ENCODE data around the gene MYH9.

The MYH9 gene

DNA sequence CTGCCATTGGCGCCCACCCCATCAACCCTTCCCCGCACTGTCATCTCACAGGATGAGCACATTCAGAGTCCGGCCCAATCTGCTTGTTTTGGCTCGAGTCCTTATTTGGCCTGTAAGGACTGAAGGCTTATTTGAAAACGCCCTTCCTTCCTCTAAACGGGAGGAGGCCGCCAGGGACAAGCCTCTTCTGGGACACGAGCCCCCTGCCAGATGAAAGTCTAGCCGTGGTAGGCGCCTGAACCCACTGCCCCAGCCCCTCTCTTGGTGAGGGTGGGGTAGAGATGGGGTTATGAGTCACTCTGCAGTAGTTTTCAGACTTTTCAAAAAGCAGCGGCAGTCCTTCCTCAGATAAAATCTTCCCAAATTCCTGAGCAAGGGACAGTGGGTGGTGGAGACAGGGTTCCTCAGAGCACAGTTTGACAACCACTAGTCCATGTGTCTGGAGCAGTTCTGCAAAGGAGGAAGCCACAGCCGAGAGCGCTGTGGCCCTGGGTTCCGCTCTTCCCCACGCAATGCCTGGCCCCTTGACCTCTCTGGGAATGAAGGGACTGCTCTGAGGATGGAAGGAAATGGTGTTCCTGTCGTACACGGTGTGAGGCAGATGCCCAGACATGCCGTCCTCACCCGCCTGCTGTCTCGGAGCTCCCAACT, 57.0 kb downstream of the MYH9 start:
- no peak for DNase-seq (ENCODE audit: low spot score)

- DNase-seq (ENCODE audit: low spot score), result no peak
Observed at GRCh38 chr22:36330127-36330526, 57.6 kb downstream of the MYH9 start.

GRCh38 chr22:36329254-36330078, 58.3 kb downstream of the MYH9 start:
- peak; percentile 80 for DNase-seq (ENCODE audit: low spot score)

DNA sequence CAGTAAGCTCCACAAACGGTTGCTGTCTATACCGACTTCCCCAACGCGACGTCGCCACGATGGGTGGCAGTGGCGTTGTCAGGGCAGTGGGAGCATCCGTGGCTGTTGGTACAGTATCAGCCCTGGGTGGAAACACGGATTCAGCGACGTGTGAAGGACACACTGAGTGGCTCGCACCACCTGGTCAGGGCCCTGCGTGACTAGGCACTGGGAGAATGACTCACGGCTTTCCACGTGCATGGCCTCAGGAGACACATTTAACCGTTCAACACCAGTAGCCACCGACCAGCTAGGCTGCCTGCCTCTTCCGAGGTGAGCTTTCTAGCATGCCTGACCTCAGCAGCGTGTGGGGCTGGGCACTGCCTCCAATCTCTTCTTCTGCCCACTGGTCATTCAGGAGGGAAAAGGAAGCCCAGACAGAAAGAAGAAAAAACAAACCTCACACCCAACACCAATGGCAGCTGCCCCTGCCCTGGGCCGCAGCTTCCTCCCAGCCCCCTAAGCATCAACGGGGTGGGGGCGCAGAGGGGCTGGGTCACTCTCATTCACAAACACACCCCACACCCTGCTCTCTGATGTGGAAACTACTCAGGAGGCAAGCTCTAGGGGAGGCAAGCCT, 59.0 kb downstream of the MYH9 start:
- no peak for DNase-seq (ENCODE audit: low spot score)

- DNase-seq (ENCODE audit: low spot score), result no peak
Observed at GRCh38 chr22:36327922-36328551, 59.7 kb downstream of the MYH9 start.

GRCh38 chr22:36326178-36327161, 61.3 kb downstream of the MYH9 start:
- DNase-seq (ENCODE audit: low spot score), result no peak

DNA sequence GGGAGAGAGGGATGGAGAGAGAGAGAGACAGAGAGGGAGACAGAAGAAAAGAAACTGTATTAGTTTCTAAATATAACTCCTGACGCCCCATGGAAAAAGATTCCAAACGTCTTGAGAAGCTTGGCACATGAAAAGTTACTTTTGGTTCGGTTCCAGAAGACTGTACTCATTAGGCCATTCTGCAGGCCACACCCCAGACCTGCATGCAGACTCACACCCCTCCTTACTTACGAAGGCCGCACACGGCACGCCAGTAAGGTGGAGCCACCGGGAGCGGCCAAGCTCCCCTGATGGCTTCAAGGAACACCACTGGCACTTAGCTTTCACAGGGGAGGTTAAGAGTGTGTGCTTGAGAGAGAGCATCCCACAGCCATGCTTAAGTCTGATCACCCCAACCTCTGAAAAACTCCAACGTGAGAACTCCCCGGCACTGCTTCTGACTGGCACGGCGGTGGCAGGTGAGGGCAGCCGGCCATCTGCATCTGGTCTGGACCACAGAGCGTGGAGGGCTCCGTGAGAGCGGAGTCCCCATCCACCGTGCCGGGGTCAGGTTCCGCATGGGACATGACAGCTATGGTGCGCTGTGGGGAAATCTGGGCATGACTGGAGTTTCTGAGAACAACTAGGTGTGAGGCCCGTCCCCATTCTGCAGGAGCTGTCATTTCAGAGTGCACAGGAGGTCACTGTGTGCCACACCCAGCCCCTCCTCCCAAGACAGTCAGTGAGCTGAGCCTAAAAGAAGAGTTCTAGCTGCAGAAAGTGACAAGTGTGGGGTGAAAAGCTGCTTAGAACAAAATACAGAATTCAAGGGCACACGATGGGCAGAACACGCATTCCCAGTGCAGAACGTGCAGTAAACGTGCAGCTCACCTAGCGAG, 62.4 kb downstream of the MYH9 start:
- no peak for DNase-seq (ENCODE audit: low spot score)

GRCh38 chr22:36324414-36324813, 63.4 kb downstream of the MYH9 start:
- DNase-seq (ENCODE audit: low spot score), result no peak

GRCh38 chr22:36323855-36324331, 63.9 kb downstream of the MYH9 start:
- no peak for DNase-seq (ENCODE audit: low spot score)

DNA sequence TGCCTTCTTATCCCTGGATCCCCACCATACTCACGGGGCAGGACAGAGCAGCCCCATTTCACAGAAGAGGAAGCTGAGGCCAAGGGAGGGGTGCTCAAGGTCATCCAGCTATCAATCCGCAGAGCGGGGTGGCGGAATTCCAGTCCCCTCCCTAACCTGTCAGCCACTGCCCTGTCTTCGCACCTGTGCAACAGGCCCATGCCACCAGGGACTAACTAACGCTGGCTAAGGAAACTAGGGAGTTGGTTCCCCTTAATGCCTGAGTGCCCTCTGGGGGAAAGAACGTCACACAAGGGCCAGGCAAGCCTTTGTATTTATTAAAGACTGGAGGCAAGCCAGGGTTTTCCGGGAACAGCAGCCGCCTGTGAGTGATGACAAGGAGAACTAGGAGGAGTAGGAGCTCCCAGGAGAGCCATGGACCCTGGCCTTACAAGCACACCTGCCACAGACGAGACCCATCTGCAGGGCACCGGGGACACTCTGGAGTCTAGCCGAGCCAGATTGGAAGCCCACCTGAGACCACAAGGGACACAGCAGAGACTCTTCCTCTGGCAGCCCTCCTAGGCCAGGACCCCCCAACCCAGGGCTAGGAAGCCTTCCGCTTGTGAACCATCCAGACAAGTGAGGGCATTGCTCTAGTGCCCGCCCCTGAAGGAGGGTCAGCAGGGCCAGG, 64.4 kb downstream of the MYH9 start:
- DNase-seq (ENCODE audit: low spot score), result no peak

- no peak for DNase-seq (ENCODE audit: low spot score)
Observed at GRCh38 chr22:36322602-36322915, 65.2 kb downstream of the MYH9 start.

DNA sequence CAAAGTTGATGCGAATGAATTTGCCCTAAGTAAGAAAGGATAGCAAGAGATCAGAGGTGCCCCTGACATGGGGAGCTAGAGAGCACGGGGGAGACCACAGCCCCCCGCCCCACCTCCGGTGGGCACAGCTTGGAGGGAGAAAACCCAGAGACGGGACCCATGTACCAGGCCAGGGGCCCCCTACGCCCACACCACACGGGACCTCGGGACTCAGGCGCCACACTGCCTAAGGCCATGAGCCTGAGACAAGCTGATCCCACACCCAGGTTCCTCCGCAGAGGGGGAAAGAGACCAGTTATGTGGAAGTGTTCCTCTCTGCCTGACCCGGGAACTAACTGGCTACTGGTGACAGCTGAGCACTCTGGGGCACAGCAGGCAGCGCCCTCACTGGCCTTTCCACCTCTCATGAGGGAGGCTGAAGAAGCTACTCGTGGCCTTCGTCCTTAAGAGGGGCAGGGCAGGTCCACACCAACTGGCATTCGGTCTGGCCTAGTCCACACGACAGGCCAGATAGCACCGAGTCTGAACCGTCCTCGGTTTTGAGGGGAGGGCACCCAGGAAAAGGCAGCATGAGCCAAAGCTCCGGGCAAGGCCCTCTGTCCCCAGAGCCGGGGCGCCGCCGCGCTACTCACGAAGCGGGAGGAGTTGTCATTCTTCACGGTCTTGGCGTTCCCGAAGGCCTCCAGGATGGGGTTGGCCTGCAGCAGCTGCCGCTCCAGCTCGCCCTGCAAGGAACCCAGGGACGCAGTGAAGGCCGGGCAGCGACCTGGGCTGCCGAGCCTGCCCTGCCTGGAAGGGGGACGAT, 65.8 kb downstream of the MYH9 start:
- no peak for DNase-seq (ENCODE audit: low spot score)

DNA sequence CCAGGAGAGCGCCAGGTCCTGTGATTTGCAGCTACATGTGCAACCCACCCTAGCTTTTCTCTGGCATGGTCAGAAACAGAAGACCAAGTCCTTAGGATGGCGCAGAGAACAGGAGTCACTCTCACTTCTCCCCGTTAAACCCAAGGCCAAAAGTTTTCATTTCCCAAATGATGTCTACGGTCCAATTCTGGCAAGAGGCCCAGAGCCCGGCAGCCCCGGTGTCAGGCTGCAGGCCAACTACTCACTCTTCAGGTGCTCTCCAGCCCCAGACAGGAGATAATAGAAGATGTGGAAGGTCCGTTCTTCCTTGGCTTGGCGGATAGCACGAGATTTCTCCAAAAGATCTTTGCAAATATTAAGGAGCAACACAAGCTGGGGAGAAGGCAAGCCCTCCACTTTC, 67.2 kb downstream of the MYH9 start:
- DNase-seq (ENCODE audit: low spot score), result no peak

DNA sequence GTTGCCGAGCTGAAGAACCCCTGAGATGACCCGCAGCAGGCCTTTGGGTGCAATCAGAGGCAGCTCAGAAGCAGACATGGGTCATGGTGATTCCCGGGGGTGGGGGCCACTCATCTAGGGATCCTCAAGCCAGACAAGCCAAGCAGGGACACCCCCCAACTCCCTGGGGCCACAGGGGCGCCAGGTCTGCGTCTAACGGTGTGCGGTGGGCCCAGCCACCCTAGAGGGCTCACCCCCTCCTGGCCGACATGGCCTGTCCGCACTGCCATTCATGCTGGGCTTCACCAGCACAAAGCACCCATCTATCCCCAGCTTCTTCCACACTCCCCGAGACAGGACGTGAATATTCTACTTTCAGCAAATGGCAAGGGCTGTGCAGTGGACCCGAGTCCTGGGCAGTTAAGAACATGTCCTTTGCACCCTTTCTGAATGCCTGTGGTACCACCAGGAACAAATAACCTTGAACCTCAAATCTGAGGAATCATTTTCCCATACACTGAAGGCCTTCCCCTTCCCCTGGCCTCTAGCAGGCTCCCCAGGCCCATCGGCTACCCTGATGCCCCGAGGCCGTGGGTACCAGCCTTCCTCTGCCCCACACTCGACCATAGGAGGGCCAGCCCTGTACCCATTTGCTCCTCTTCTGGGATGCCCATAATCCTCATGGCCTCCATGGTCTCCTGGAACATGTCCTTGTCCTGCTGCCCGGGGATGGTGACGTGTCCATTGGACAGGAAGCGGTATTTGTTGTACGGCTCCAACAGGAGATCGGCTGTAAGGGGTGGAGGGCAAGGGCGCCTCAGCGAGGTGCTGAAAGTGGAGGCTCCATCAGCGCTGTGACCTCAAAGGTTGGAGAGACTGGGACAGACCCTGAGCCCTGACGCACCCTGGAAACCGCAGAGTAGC, 67.9 kb downstream of the MYH9 start:
- DNase-seq (ENCODE audit: low spot score), result no peak

DNA sequence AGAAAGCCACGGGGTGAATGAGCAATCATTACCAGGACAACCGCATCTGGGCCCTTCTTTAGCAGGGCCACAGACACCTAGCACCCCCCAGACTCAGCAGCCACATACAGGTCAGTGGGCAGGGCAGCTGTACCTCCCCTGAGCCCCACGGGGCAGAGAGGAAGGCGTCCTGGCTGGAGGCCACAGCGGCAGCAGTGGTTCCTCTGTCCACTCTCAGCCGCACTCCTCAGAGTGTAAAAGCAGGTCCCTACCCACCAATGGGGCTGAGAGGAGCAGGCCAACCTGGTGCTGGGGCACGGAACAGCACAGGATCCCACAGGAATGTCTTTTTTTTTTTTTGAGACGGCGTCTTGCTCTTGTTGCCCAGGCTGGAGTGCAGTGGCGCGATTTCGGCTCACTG, 69.3 kb downstream of the MYH9 start:
- no peak for DNase-seq (ENCODE audit: low spot score)

- DNase-seq (ENCODE audit: low spot score), result no peak
Observed at GRCh38 chr22:36317658-36318271, 70.0 kb downstream of the MYH9 start.

- no peak for DNase-seq (ENCODE audit: low spot score)
Observed at GRCh38 chr22:36316419-36316818, 71.3 kb downstream of the MYH9 start.

DNA sequence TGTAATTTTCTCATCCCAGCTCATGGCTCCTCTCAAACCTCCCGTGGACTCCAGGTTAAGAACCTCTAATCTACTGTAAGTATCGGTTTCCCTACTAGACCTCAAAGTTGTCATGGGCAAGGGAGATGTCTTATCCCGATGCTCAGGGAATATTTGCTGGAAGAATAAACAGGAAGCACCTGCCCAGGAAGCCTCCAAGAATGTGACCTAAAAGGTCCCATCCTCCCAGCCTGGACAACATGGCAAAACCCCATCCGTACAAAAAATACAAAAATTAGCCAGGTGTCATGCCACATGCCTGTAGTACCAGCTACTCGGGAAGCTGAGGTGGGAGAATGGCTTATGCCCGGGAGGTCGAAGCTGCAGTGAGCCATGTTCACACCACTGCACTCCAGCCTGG, 72.4 kb downstream of the MYH9 start:
- no peak for DNase-seq (ENCODE audit: low spot score)
